HG03439 (cell line): Measurements from ENCODE around the gene SYCP3.

Experiments
- ATAC-seq: cut with Tn5 transposase; IDR thresholded peaks from one replicate; pipeline ENCODE4 v1.9.1; 2021; ENCODE audit warnings: mild to moderate bottlenecking, moderate library complexity; ENCODE audit not compliant: unreplicated experiment

SYCP3 gene

GRCh38 chr12:101714877-101715444, 24.3 kb downstream of the SYCP3 start:
- ATAC-seq = no peak

DNA sequence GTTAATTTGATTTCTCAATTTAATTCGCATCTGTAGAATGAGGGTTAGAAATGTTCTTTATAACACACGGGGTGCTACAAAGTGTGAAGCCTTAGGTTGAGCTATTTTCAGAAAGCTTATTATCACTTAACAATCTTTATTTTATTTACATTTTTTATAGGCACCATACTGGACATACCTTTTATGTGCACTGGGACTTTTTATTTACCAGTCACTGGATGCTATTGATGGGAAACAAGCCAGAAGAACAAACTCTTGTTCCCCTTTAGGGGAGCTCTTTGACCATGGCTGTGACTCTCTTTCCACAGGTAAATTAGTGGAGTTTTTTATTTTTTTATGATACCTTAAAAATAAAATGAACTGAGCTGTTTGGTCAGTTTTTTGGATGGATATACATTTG, 25.3 kb downstream of the SYCP3 start:
- ATAC-seq = no peak

DNA sequence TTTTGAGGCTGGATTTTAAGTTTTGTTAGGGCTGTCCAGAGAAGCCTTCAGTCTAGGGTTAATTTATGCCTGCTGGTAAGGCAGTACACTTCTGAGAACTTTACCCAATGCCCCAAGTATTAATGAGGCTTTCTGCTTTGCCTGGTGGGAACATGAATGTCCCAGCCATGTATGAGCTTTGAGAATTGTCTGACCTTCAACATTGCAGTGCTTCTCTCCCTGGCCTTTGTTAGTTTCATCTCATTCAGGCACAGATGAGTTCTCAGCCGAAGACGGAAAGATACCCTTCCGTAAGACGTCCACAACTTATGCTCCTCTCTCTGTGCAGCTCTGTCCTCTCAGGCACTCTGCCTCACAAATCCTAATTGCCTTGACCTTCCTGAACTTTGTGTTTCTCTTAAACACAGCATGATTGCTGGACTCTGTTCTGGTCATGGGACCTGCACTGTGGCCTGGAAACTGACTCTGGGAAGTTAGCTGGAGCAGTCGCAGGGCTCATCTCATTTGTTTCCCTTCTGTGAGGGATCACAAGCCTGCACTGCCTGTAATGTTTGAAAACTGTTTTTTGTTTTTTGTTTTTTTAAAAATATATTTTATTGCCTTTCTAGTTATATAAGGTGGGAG, 26.1 kb downstream of the SYCP3 start:
- no peak for ATAC-seq

DNA sequence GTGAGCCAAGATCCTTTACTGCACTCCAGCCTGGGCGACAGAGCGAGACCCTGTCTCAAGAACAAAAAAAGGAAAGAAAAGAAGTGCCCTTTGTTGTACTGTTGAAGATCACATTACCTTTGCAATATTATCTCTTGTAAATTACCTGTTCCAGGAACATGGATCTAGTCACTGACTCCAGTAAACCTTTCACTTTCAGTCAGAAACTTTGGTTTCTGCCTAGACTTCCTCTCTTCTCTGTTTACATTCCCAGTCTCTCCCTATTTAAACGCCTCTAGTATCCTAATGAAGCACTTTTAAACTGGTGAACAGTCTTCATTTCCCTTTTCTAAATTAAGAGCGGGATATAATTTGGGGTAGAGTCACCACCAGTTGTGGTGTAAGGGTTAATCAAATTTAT, 29.0 kb downstream of the SYCP3 start:
- ATAC-seq = no peak

GRCh38 chr12:101707131-101707782, 32.0 kb downstream of the SYCP3 start:
- ATAC-seq = no peak

DNA sequence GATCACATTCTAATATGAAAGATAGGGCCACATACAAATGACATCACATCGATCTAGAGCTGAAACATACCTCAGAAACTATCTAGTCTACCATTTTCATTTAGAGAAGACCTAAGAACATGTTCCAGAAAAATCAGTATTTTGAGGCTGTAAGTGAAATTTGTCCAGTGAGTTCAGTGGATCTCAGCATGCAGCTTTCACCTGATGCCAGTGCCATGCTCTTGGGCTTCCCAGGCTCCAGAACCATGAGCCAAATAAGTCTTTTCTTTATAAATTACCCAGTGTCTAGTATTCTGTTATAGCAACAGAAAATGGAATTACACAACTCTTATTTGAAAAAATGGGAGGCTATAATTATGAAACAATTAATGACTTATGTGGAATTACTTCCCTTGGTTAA, 32.9 kb downstream of the SYCP3 start:
- ATAC-seq = no peak

DNA sequence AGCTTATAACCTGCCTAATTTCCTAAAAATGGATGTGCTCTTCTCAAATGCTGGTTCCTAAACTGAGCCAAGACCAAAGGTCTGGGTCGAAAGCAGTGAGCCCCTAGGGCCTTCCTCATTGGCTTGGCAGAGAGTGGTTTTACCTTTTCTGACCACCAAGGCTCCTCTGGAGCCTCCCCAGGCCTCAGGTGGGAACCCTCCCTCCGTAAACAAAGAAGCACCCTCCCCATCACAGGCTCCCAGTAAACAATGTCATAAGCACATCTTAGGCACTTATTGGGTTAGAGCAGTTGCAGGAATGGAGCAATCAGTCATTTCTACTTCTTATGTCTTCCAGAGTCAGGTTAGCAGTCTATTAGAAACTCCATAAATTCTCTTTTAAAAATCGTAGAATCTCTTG, 35.8 kb downstream of the SYCP3 start:
- no peak for ATAC-seq

DNA sequence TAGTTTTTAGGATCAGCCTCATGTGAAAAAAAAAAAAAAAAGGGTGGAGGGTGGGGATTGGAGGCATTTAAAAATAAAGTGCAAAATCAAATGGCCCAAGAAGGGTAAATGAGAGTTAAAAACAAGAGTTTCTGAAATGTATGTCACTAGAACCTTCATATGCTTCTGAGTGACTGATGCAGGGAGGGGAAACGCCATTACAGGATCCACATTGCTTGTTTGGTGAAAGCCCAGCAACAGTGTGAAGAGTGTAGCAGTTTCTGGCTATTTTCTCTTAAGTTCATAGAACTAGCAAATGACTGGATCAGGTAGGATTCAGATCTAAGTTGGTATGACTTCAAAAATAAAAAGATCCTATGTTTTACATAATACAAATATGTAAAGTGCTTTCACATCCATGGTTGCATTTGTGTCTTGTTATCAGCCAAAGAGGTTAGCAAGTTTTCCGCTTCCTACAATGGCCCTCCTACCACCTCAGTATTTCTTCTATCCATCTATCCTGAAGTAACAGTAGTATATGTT, 38.9 kb downstream of the SYCP3 start:
- ATAC-seq = no peak

DNA sequence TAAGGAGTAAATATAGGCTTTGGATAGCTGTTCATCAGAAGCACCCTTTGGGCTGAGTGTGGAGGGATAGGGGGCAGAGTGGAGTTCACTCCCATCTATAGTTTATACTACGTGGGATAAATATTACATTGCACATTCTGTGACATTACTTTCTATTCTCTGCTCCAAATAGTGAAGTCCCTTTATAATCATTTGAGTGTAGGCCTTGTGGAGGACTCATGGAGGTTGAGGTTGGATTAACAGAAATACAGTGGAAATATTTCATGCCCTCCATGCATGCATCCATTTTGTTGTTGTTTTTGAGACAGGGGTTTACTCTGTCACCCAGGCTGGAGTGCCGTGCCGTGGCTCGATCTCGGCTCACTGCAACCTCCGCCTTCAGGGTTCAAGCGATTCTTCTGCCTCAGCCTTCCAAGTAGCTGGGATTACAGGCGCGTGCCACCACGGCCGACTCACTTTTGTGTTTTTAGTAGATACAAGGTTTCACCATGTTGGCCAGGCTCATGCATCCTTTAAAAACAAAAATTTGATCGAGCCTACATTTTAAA, 40.4 kb downstream of the SYCP3 start:
- no peak for ATAC-seq

GRCh38 chr12:101697930-101698799, 41.1 kb downstream of the SYCP3 start:
- ATAC-seq = peak; percentile 35

DNA sequence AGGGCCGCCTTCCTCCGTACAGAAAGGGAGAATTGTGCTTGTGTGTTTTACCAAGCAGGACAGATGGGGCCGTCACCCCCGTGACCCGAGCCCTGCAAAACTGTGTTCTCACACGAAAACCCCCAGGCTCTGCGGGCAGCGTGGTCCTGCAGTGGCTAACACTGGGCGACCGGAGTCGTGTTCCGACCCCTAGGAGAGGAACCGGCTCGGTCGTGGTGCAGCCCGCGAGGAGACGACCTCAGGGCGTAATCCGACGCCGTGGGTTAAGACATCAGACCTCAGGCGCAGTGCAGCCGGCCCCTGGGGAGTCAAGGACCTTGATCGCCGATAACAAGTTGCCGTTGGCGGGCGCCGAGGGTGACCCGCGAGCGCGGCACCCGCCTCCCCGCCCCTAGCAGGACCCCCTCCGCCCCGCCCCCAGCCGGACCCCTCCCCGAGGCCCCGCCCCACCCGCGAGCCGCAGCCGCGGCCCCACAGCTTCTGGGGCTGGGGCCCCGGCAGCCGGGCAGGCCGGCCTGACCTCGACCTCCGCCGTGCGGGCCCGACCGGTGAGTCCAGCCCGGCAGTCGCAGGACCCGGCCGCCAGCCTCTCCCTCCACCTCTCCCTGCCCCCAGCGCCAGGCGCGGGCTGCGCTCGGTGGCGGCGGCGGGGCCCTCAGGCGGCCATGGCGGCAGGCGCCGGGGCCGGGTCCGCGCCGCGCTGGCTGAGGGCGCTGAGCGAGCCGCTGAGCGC, 41.9 kb downstream of the SYCP3 start, which contains the start of gene CHPT1:
CHPT1 (plus strand) TSS at position 444 of the 733 bp plus-strand sequence; CDS start at position 666, 222 bp downstream.
- peak; percentile 69 for ATAC-seq

GRCh38 chr12:101696251-101697196, 42.7 kb downstream of the SYCP3 start:
- ATAC-seq = no peak

DNA sequence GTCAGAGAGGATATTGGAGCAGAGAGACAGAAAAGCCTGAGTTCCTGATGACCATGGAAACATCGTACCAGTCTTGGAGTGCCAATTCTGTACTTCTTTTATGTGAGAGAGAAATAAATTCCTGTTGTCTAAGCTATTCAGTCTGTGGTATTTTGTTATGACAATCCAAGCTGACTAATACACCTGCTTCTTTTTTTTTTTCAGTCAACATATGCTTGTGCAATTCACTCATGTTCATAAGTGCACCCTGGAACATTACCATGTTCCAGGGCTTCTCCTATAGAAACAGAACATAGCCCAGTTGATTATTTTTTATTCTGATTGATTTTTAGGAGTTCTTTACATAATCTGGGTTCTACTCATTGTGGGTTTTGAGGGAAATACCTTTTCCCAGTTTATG, 43.6 kb downstream of the SYCP3 start:
- ATAC-seq = no peak

DNA sequence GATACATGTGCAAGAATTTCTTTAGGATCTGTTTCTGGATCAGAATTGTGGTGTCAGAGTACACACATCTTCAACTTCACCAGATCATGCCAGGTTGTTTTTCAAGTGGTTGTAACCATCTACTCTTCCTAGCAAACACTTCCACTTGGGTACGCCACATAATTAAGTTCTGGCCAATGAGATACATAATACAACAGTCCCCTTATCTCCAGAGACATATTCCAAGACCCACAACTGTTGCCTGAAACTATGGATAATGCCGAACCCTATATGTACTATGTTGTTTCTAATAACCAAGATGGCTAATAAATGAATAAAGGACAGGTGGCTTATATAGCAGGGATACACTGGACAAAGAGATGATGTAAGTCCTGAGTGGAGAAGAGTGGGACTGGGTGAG, 44.3 kb downstream of the SYCP3 start:
- no peak for ATAC-seq

- ATAC-seq = no peak
Observed at GRCh38 chr12:101694297-101694848, 44.9 kb downstream of the SYCP3 start.

DNA sequence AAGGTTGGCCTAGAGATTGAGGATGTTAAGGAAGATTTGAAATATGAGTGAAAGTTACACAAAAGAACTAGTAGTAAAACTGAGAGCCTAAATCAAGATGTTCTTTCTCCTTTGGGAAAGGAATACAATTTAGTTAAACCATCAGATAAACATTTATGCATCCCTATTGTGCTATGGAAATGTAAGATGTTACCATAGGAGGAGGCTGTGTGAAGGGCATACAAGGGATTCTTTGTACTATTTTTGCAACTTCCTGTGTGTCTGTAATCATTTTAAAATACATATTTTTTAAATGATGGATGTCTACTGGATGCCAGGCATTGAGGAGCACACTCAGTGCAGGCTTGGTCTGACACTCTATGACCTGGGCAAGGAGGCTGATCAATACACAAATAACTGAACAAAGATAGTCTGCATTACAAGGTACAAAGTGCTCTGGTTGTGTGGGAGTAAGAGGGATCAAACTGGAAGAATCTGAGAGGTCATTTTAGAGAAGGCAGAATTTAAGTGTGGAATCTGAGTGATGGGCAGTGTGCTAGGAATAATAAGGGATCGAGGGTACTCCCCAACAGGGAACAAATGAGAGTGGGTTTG, 47.7 kb downstream of the SYCP3 start:
- ATAC-seq = no peak

DNA sequence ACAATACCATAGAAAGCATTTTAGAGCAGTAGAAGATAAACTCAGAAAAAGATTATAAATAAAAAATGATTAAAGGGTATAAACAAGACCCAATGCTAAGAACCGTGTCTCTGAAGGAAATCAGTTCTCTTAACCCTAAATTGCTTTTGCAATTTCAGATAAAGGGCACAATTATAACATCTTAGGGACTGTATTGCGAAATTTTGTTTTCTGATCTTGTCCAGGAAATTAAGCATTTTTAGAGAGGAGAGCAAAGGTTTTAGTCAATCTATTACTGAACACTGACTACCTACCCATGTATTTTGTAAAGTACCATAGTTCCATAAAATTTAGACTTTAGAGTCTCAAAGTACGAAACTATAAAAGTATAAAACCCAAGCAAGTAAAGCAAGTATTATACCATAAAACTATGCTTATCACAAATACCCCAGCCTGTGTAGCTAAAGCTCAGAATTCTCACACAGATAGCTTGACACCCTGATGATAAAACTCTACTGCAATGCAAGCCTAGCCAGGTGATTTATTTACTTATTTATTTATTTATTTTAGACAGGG, 48.6 kb downstream of the SYCP3 start:
- ATAC-seq = no peak

DNA sequence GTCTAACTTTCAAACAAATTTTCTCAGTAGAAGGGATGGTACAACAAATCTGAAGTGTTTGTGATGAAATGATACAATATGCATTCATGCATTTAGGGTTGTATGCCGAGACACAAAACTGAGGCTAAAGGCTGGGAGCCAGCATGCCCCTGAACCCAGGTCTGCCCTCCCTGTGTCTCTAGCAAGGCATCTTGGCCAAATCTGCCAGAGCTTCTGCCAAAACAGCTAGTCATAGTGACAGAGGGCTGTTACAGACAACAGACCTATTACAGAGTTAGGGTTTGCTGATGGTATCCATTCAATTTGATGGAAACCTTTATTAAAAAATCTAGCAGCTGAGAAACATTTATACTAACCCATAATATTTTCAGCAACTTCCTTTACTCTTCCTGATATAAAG, 53.1 kb downstream of the SYCP3 start:
- ATAC-seq = no peak
